Rectal smooth muscle tissue (tissue), 1 donor: ENCODE data around the gene RAB33B.

Experiments
- H3K27ac ChIP-seq: one replicate; pipeline ENCODE4 v1.7.0; 2013; ENCODE audit warnings: low read depth, low read length, inconsistent platforms
- H3K27me3 ChIP-seq: one replicate; pipeline ENCODE4 v1.7.0; 2013; ENCODE audit warnings: low read length; ENCODE audit not compliant: control insufficient read depth, insufficient read depth
- H3K36me3 ChIP-seq: one replicate; pipeline ENCODE4 v1.7.0; 2013; ENCODE audit warnings: low read length; ENCODE audit not compliant: control insufficient read depth, insufficient read depth
- H3K4me1 ChIP-seq: one replicate; pipeline ENCODE4 v1.7.0; 2013; ENCODE audit warnings: low read length; ENCODE audit not compliant: control insufficient read depth, insufficient read depth
- H3K4me3 ChIP-seq: one replicate; pipeline ENCODE4 v1.7.0; 2013; ENCODE audit warnings: low read length
- H3K9ac ChIP-seq: one replicate; pipeline ENCODE4 v1.7.0; 2013; ENCODE audit warnings: low read length

The RAB33B gene

GRCh38 chr4:139469216-139469615, 15.3 kb downstream of the RAB33B start:
- Histone ChIP-seq H3K9ac (no peak overlapping the region), H3K4me1 (no peaks in the 10 kb centered on the region), H3K27ac (no peak overlapping the region), H3K27me3 (no peaks in the 10 kb centered on the region), H3K36me3 (no peaks in the 10 kb centered on the region), H3K4me3 (no peak overlapping the region)

GRCh38 chr4:139469869-139470268, 15.9 kb downstream of the RAB33B start:
- Histone ChIP-seq H3K36me3 (no peaks in the 10 kb centered on the region), H3K4me3 (no peak overlapping the region), H3K27me3 (no peaks in the 10 kb centered on the region), H3K4me1 (no peaks in the 10 kb centered on the region), H3K9ac (no peak overlapping the region), H3K27ac (no peak overlapping the region)

GRCh38 chr4:139470295-139470694, 16.4 kb downstream of the RAB33B start:
- Histone ChIP-seq H3K36me3 (no peaks in the 10 kb centered on the region), H3K27me3 (no peaks in the 10 kb centered on the region), H3K4me1 (no peaks in the 10 kb centered on the region), H3K4me3 (no peak overlapping the region), H3K27ac (no peak overlapping the region), H3K9ac (no peak overlapping the region)

GRCh38 chr4:139470997-139471665, 17.2 kb downstream of the RAB33B start:
- Histone ChIP-seq H3K36me3 (no peaks in the 10 kb centered on the region), H3K27ac (no peak overlapping the region), H3K4me1 (no peaks in the 10 kb centered on the region), H3K9ac (no peak overlapping the region), H3K27me3 (no peaks in the 10 kb centered on the region), H3K4me3 (no peak overlapping the region)

GRCh38 chr4:139472852-139473251, 18.9 kb downstream of the RAB33B start:
- H3K4me1 ChIP-seq: no peaks in the 10 kb centered on the region
- no peak overlapping the region for H3K27ac ChIP-seq
- H3K9ac ChIP-seq: no peak overlapping the region
- H3K36me3 ChIP-seq: no peaks in the 10 kb centered on the region
- no peak overlapping the region for H3K4me3 ChIP-seq
- no peaks in the 10 kb centered on the region for H3K27me3 ChIP-seq

- H3K27me3 ChIP-seq: no peaks in the 10 kb centered on the region
- H3K4me3 ChIP-seq: no peak overlapping the region
- no peak overlapping the region for H3K9ac ChIP-seq
- H3K36me3 ChIP-seq: no peaks in the 10 kb centered on the region
- H3K27ac ChIP-seq: no peak overlapping the region
- H3K4me1 ChIP-seq: no peaks in the 10 kb centered on the region
These were observed 22.4 kb downstream of the RAB33B start for GRCh38 chr4:139476363-139476762.

- H3K9ac ChIP-seq: no peak overlapping the region
- no peak overlapping the region for H3K27ac ChIP-seq
- no peaks in the 10 kb centered on the region for H3K4me1 ChIP-seq
- no peak overlapping the region for H3K4me3 ChIP-seq
- no peaks in the 10 kb centered on the region for H3K36me3 ChIP-seq
- H3K27me3 ChIP-seq: no peaks in the 10 kb centered on the region
These were observed 27.5 kb downstream of the RAB33B start for GRCh38 chr4:139481465-139481864.

GRCh38 chr4:139483000-139483399, 29.1 kb downstream of the RAB33B start:
- H3K4me1 ChIP-seq: no peaks in the 10 kb centered on the region
- H3K27me3 ChIP-seq: no peaks in the 10 kb centered on the region
- no peak overlapping the region for H3K4me3 ChIP-seq
- H3K27ac ChIP-seq: no peak overlapping the region
- H3K36me3 ChIP-seq: no peaks in the 10 kb centered on the region
- no peak overlapping the region for H3K9ac ChIP-seq

GRCh38 chr4:139484783-139485311, 30.9 kb downstream of the RAB33B start:
- Histone ChIP-seq H3K27me3 (no peaks in the 10 kb centered on the region), H3K36me3 (no peaks in the 10 kb centered on the region), H3K27ac (no peak overlapping the region), H3K4me3 (no peak overlapping the region), H3K4me1 (no peaks in the 10 kb centered on the region), H3K9ac (no peak overlapping the region)

- Histone ChIP-seq H3K27ac (no peak overlapping the region), H3K9ac (no peak overlapping the region), H3K4me3 (no peak overlapping the region), H3K36me3 (no peaks in the 10 kb centered on the region), H3K27me3 (no peaks in the 10 kb centered on the region), H3K4me1 (no peaks in the 10 kb centered on the region)
These were observed 34.5 kb downstream of the RAB33B start for GRCh38 chr4:139488442-139488841.

GRCh38 chr4:139489638-139490037, 35.7 kb downstream of the RAB33B start:
- Histone ChIP-seq H3K36me3 (no peaks in the 10 kb centered on the region), H3K27ac (no peak overlapping the region), H3K9ac (no peak overlapping the region), H3K4me3 (no peak overlapping the region), H3K27me3 (no peaks in the 10 kb centered on the region), H3K4me1 (no peaks in the 10 kb centered on the region)

- no peak overlapping the region for H3K4me3 ChIP-seq
- no peaks in the 10 kb centered on the region for H3K36me3 ChIP-seq
- H3K27ac ChIP-seq: no peak overlapping the region
- no peaks in the 10 kb centered on the region for H3K27me3 ChIP-seq
- no peaks in the 10 kb centered on the region for H3K4me1 ChIP-seq
- no peak overlapping the region for H3K9ac ChIP-seq
These were observed 38.5 kb downstream of the RAB33B start for GRCh38 chr4:139492429-139492828.

GRCh38 chr4:139493176-139493575, 39.3 kb downstream of the RAB33B start:
- no peak overlapping the region for H3K9ac ChIP-seq

More at GRCh38 chr4:139493176-139493575, 39.3 kb downstream of the RAB33B start:
- Histone ChIP-seq H3K27me3 (no peaks in the 10 kb centered on the region), H3K27ac (no peak overlapping the region), H3K4me3 (no peak overlapping the region), H3K36me3 (no peaks in the 10 kb centered on the region), H3K4me1 (no peaks in the 10 kb centered on the region)
